Urothelium cell line (cell line): Measurements from ENCODE around the gene GPATCH2L.

Experiments
- DNase-seq: peaks from one replicate; pipeline ENCODE4 v3.0.0; 2011; ENCODE audit warnings: low spot score, mixed read lengths
- FAIRE-seq: peaks from 2 replicates; lab custom pipeline; 2011; peaks lifted over from hg19 to GRCh38; lab: Jason Lieb, UNC

The GPATCH2L gene

DNA sequence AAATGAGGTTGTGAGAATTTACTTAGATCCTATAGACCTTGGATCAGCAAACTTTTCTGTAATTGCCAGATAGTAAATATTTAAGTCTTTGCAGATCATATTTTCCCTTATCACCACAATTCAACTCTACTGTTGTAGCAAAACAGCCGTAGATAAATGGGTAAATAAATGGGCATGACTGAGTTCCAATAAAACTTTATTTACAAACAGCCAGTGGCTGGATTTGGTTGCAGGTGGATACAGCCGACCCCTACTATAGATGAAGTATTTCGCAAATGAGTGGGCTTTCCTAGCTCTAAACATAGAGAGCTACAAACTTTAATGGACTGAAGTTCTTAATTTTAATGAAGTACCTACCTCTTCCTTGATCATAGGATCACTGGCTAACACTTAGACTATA, 100.7 kb downstream of the GPATCH2L start:
- DNase-seq (no peak), FAIRE-seq (no peak)

DNA sequence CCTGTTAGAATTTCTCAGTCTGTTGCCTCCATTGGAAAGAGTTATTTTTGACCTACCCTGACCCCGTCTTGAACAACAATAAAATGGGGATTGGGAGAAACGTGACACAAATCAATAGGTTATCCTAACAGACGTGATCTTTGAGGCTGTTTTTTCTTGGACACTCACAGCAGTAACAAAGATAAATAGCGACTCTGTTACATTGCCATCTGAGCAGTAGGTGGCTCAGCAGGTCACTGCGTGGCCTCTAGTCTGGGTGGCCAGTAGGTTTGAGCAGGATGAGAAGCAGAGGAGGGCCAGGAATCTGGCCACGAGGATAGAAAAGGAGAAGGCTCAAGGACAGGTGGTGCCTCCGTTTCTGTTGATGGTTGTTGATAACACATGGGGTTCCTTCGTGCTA, 101.4 kb downstream of the GPATCH2L start:
- FAIRE-seq (no peak), DNase-seq (no peak)

DNA sequence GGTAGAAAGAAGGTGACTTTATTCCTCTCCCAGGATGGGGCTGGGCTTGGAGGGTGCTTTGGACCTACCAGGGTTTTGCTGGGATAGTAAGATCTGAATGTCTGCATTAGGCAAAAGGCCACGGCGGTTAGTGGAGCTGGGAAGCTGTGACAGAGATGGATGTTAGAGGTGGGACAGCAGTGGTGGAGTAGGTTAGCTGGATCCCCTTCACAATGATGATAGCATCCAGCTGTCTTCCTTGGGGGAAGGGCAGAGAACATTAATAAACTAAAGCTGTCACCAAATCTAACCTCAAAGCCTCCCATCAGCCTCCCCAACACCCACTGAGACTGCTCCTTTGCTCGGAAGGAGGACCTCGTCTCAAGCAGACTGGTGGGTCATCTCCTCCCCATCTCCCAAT, 104.8 kb downstream of the GPATCH2L start:
- DNase-seq: no peak
- no peak for FAIRE-seq

DNA sequence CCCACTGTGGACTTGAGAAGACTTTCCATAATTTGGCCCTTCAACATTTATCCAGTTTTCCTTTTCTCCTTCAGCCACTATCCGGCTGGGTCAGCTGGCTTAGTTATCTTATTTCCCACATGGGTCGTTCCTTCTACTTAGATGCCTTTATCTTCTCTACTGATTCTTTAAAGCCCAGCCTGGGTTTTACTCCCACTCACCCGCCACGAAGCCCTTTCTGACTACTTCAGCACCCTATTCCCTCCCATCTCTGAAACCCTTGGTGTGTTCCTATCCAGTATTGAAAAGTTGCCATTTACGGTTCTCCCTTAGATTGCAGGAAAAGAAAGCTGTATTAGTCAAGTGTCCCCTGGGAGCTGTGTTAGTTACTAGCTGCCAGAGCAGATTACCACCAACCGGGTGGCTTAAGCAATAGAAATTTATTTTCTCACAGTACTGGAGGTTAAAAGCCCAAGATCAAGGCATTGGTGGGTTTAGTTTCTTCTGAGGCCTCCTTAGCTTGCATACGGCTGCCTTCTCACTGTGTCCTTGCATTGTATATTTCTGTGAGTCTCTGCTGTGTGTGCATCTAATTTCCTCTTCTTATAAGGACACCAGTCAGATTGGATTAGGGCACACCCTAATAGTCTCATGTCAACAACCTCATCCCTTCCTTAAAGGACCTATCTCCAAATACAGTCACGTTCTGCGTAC, 105.5 kb downstream of the GPATCH2L start:
- DNase-seq: no peak
- no peak for FAIRE-seq

DNA sequence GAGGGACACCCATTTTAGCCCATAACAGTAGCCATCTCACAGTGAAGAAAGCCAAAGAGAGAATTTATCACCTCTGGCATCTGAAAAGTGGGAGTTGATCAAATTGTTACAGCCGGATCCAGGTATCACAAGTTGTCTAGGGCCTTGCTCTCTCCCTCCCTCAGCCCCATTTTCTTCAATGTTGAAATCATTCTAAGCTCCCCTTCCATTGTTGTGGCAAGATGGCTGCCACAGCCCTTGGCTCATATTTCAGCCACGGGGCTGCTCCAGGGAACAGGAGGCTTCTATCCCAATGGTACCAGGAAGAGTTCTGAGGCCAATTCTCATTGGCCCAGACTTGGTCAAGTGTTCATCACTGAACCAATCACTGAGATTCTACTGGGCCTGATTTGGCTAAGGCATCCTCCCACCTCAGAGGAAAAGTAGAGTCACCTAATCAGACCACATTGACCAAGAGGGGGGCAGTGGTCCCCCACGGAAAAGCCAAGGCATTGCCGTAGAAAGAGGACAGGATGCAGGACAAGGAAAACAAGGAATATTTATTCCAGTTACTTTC, 106.2 kb downstream of the GPATCH2L start:
- FAIRE-seq (no peak), DNase-seq (no peak)

DNA sequence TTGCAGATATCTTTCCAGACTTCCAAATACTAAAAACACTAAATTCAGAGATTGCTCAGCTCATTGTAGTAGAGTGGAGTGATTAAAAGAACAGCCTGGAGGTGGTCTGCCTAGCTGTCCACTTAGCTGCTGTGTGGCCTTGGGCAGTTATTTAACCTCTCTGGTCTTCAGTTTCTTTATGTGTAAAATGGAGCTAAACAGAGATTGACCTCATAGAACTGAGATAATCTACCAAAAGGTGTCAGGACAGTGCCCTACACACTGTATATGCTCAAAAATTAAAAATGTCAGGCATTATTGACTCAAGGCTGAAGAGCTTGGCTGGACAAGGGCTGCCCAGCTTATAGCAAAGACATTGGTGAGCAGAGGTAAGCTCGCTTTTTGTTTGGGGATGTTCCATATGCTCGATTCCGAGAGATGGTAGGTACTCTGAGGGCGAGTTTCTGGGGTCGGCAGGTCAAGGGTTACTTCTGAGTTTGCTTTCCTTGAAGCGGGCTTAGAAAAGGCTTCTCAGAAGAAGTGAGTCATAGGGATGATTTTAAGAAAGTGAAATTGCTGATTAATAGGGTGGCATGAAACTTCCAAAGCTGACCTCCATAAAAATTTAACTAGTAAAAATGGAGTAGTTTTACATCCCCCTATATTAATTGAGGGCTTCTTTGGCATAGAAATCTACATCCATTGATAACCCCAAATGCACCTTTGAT, 107.5 kb downstream of the GPATCH2L start:
- no peak for FAIRE-seq
- DNase-seq: no peak

DNA sequence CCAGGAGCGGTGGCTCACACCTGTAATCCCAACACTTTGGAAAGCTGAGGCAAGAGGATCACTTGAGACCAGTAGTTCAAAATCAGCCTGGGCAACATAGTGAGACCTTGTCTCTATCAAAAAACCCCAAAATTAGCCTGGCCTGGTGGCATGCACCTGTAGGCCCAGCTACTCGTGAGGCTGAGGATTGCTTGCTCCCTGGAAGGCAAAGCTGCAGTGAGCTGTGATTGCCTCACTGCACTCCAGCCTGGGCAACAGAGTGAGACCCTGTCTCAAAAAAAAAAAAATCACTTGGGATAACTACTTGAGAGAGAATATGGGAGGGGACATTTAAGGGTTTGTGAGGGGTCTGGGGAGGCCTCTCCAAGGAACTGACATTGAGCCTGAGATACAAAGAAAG, 109.0 kb downstream of the GPATCH2L start:
- FAIRE-seq: no peak
- DNase-seq: no peak

DNA sequence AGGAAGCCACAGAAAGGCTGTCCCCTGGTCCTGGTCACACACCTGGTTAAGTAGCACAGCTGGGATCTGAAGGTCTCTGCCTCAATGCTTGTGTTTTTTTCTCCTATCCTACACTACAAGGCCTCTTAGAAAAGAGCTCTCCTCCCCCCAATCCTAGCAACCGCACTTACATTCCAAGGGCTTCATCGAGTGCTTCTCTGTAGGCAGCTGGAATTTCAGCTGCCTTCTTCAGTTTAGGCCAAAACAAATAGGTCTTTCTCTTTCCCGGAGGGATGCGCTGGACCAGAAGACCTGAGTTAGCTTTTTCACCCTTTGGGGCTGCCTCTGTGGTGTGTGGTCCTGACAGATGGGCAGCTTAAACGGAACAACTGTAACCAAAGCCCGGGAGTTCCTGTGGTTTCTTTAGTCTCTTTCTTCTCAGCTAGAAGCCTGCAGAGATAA, 109.7 kb downstream of the GPATCH2L start:
- DNase-seq: no peak
- no peak for FAIRE-seq

DNA sequence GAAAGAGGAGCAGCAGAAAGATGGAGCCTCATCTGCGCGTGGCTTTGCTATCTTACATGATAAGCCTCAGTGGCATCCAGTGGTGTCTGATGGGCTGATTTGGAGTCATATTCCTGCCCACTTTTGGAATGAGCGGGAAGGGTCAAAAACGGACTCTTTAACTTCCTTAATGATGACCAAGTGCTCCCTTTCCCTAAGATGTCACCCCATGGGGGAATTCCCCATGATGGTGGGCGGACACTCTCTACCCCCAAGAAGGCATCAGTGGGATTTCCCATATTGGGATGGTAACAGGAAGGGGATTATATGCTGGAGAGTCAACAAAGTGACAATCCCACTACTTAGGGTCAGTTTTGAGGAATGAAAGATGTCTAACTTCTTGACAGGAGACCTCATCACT, 110.9 kb downstream of the GPATCH2L start:
- no peak for FAIRE-seq
- DNase-seq: no peak
